ENCODE data around the gene ADAMTS12.
"Not testable (repeated sequence)": the region's sequence is repeated elsewhere in the genome, so short reads cannot be mapped to it uniquely, and the experiment has no call there.

Gene ADAMTS12

DNA sequence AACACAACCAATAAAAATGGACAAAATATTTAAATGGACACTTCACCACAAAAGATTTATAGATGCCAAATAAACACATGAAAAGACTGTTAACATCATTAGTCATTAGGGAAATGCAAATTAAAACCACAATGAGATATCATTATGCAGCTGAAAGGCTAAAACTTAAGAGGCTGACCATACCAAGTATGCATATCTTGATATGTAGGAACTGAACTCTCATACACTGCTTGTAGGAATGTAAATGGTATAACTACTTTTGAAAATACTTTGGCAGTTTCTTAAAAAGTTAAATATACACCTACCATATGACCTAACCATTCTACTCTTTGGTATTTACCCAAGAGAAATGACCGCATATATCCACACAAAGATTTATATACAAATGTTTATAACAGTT, 13.6 kb upstream of the ADAMTS12 start:
- no peak for DNase-seq

DNA sequence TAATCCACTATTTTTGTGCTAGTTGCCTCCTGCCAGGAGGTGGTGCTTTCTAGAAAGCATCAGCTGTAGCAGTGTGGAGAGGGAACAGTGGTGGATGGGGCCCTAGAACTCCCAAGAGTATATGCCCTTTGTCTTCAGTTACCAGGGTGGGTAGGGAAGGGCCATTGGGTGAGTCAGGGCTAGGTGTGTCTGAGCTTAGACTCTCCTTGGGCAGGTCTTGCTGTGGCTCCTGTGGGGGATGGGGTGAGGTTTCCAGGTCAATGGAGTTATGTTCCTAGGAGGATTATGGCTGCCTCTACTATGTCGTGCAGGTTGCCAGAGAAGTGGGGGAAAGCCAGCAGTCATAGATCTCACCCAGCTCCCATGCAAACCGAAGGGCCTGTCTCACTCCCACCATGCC, 11.3 kb upstream of the ADAMTS12 start:
- DNase-seq: no peak

DNA sequence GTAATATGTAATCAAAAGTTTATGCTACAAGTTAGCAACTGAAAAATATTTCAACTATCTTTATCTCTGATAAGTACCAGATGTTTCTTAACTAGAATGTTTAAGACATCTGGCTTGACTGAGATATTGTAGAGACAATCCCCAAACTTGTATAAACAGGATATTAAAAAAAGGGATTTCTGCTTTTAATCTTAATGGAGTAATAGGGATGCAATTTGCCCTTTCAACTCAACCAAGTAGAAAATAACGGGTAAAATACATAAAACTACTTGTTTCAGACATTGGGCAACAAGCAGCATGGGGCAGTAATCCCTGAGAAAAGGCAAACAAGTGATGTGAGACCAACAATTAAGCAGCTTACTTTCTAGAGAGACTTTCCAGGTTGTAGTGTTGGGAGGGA, 9.4 kb upstream of the ADAMTS12 start:
- DNase-seq: no peak

DNA sequence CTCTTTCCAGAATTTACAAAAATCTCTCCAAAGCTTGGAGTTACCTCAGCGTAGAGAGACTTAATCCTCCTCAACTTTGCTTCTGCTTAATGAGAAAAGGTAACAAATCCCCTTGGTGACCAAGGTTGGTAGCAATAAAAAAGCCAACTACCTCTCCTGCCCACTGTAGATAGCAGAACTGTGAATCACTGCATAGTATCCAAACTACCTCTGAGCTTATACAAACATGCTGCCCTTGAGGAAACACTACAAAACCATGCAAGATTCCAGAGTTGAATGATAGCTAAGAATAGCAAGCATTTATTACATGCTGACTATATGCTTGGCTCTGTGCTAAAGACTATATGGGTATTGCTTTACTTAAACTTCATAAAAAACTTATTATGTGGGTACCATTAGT, 2.8 kb upstream of the ADAMTS12 start:
- no peak for DNase-seq

DNA sequence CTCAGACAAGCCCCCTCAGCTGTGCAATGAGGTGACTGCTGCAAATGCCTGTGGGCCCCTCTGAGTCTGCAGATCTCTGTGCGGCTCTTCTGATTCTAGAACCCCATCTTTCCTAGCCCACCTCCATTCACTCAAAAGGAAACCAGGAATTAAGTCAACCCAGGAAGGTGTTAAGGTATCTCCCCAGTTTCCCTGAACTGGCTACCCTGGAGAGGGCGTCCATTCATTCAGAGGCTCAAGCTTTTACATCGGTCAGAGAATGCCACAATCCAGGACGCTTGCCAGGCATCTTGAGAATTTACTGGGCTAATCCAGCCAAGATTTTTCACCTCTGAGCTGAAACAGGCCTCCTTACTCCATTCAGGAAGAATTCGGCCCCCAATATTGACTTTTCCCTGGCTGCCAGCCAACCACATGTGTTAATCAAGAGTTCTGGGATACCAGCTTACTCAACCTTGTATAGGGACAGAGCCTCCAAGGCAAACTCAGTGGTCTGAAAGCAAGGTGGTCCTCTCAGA, 889 bp upstream of the ADAMTS12 start:
- no peak for DNase-seq

DNA sequence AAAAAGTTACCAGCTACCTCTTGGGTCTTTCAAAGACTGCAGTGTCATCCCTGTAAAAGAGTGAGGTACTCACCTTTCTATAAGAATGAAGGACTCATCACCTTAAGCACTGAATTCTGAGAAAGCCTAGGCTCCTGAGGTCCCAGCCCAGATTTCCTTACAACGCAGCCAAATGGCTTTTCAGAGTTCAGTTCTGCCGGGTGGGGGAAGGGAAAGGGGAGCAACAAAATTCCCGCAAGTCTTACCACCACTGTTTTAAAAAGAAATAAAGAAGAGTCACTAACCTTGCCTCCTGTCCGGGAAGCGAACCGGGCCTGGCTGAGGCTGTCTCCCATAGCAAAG, 373 bp downstream of the ADAMTS12 start:
- no peak for DNase-seq

DNA sequence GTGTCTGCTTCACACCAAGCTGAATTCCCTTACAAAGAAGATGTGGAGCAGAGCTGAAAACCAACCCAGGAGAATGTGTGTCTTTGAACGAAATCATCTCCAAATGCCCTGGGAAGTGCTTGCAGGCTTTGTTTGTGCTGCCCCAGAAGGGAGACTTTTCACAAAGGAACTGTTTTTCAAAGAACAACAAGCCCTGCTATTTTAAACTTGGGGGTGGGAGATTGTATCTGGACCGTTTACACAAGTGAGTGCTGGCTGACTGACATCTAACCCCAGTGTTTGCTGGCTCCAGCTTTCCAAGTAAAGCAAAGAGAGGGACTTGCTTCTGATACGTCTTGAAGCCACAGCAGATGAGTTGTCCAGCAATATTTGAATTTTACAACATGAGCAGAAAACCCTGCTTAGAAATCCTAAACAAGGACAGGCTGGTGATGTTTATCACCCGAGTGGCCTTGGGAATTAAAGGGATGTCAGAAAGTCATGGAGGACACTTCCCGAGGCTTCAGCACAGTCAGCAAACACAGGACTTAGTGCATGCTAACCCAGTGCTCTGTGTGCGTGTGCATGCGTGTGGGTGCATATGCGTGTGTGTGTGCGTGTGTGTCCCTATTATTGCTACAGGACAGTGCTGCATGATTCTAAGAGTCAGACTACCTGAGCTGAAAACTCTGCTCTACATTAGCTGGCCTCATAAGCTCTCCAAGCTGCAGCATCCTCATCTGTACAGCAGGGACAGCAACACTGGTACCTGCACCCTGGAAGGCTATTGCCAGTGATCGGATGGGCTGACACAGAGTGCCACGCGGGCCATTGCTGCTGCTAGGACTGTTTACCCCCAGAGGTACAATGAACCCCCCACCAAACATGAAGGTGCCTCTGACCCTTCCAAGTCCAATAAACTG, 1.4 kb downstream of the ADAMTS12 start:
- DNase-seq: no peak

DNA sequence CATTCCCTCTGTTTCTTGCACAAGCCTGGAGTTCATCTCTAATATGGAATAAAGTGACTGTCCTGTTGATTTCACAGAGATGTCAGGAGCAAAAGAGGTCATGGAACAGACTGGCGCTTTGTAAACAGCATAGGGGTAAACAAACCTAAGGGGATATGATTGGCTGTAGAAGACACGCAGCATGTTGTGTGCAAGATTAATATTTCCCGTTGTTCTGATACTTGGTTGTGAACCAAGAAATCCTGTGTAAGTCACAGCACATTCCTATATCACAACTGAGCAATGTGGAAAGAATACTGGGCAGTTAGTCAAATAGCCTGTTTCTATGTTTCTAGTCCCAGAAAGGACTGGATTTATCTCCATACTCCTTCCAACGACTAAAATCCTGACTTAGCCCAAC, 3.2 kb downstream of the ADAMTS12 start:
- no peak for DNase-seq

DNA sequence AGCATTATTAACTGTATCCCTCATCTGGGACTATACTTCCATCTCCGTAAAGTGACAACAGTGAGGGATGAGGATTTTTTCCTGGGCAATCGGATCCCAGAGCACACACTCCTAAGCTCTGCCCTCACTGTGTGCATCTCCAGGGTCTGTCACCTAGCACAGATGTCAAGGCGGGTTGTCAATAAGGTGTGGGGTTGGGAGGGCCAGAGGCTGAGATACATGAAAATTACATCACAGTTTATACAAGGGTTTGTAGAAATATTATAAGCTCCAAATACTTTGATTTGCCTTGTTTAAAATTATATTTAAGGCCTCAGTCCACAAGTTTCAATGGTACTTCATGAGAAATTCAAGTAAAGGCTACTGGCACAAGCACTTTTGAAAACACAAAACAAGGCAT, 4.5 kb downstream of the ADAMTS12 start:
- no peak for DNase-seq

DNA sequence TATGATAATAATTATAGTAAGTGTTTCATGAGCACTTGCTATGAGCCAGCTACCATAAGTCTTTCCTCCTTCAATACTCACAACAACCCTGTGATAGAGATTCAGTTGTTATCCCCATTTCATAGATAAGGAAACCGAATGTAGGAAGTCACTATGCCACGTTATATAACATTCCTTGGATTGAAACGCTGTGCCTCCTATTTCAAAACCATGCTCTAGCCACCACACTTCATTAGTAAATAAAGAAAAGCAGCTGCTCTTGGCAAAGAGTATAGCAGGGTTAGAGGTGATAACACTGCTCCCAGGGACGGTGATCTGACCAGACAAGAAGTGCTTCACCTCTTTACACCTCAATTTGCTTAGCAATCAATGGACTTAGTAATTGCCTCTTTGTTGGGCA, 5.5 kb downstream of the ADAMTS12 start:
- DNase-seq: no peak

DNA sequence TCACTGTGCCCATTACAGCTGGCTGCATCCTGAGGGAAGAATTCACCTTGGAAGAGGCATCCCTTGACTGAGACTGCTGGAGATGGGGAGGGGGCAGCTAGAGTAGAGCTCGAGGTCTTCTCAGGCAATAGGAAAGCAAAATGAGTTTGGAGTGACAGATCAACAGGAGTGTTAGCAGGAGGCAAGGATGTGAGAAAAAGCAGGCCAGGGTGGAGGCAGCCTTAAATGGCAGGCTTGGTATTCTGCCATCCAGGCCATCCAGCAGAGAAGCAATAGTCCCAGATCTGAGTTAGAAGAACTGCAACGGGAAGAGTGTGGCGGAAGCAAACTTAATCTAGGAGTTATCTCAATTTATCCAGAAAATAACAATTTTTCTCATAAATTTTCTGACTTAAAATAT, 6.1 kb downstream of the ADAMTS12 start:
- no peak for DNase-seq

DNA sequence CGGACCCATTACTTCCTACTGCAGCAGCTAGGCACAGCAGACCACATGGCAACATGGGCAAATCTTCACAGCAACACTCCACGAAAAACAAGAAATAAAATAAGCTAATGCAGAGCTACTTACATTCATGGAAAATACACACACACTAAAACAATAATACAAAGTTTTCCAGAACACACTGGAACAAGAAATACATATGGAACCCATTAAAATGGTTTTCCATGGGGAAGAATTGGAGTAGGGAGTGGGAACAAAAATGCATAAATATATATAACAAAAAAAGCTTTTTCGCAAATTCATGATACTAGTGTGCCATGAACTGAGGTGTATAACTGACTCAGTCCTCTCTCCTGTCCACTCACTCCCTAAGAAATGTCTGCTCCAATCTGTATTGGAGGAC, 8.3 kb downstream of the ADAMTS12 start:
- no peak for DNase-seq

DNA sequence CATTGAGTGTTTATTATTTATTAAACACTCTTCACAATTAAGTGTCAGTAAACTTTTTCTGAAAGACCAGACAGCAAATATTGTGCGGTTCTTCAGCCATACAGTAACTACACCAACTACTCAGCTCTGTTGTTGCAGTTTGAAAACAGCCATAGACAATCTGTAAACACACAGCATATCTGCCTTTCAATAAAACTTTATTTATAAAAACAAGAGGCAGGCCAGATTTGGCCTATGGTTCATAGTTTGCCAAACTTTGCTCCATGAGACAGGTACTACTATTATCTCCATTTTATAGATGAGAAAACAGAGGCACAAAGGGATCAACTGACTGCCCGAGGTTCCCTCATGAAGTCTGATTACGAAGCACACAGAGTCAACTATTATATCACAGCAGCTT, 11.5 kb downstream of the ADAMTS12 start:
- DNase-seq: no peak

DNA sequence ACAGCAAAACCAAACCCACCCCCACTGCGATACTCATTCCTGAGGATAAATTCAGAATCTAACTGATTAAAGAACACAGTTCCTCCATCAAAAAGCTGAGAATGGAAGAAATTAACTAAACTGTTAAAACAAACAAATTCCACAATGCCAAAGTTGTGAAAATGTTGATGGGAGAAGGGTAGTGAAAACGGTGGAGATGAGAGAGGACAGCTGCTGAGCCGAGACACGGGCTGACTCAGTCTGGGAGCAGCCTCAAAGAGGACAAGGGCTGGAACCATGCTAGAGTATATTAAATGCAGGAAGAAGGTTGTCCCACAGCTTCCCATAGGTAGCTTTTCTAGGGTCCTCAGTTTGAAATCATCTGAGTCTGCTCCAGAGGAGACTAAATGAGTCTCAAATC, 14.3 kb downstream of the ADAMTS12 start:
- no peak for DNase-seq

DNA sequence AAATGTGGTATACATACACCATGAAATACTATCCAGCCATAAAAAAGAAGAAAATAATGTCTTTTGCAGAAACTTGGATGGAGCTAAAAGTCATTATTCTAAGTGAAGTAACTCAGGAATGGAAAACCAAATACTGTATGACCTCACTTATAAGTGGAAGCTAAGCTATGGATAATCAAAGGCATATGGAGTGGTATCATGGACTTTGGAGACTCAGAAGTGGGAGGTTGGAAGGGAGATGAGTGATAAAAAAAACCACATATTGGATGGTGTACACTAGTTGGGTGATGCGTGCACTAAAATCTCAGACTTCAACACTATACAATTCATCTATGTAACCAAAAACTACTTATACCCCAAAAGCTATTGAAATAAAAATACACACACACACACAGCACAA, 24.5 kb downstream of the ADAMTS12 start:
- no peak for DNase-seq

DNA sequence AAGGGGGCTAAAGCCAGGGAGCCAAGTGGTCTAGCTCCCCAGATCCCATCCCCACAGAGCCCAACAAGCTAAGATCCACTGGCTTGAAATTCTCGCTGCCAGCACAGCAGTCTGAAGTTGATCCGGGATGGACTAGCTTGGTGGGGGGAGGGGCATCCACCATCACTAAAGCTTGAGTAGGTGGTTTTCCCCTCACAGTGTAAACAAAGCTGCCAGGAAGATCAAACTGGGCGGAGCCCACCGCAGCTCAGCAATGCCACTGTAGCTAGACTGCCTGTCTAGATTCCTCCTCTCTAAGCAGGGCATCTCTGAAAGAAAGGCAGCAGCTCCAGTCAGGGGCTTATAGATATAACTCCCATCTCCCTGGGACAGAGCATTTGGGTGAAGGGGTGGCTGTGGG, 32.6 kb downstream of the ADAMTS12 start:
- not testable (repeated sequence) for DNase-seq

DNA sequence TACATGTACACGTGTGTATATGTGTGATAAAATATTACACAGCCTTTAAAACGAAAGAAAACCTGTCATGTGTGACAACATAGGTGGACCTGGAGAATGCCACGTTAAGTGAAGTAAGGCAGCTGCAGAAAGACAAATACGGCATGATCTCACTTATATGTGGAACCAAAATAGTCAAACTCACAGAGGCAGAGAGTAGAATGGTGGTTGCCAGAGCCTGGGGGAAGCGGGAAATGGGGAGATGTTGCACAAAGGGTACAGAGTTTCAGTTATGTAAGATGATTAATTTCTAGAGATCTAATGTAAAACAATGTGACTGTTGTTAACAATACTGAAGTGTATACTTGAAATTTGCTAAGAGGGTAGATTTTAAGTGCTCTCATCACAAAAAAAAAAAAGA, 34.8 kb downstream of the ADAMTS12 start:
- no peak for DNase-seq

DNA sequence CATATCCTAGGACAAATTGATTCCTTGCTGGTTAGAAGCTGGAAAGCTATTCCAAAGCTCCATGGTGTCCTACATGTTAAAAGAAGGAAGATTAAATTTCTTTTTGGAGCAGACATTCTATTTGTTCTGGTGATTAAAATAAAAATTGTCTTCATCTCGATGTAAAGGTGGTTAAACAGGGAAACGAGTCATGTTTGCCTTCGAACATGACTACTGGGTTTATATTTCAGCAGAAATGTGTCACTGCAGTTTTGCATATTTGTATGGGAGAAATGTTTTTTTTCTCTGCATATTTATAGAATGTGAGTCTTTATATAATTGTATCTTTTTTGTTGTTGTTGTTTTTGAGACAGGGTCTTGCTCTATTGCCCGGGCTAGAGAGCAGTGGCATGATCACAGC, 36.4 kb downstream of the ADAMTS12 start:
- no peak for DNase-seq

DNA sequence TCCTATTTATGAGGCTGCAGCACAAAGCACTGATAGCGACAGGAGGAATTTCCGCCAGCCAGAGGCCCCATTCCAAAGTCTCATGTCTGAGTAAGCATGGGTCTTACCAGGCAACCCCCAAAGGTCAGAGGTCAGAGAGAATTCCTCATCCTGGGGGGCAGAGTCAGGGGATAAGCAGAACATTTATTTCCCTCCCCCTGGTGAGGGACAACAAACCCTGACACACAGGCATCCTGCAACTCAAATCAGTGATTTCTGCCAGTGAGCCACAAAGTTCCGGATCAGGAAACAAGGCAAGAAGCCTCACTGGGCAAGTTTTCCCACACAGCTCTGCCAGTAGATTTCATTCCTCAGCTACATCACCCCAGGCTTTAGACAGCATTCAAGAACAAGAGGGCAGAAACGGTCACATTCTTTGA, 37.0 kb downstream of the ADAMTS12 start:
- DNase-seq: no peak

DNA sequence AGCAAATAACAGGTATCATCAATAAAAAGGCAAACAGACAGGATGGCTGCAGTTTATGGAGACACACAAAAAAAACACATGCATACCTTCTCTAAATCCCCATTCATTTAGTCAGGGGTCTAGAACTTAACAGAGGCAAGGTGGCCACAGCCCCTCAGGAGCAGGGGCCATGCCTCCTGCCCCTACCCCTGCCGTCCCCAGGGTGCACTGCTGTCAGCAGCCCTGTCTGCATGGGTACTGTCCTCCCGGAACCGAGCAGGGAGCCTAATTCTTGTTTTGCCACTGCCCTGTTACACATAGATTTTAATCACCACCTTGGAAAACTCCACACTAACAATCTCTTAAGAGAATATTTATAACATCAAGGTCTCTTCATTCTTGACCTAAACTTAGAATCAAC, 39.0 kb downstream of the ADAMTS12 start:
- no peak for DNase-seq

DNA sequence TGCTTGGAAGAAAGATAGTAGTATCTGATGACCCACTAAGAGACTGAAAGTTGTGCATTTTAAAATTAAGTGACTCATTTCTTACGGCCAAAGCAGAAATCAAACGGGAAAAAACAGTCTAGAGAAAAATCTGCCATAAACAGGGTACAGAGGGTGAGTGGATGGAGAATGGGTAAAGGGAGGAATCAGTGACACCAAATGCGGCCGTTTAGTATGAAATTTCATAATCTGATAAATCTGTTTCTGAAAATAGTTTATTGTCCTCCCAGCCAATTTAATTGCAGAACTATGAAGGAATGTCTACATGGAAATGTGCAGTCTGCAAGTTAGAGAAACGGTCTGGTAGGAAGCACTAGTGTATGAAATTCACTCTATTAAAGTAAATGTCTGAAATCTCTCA, 39.5 kb downstream of the ADAMTS12 start:
- DNase-seq: no peak

DNA sequence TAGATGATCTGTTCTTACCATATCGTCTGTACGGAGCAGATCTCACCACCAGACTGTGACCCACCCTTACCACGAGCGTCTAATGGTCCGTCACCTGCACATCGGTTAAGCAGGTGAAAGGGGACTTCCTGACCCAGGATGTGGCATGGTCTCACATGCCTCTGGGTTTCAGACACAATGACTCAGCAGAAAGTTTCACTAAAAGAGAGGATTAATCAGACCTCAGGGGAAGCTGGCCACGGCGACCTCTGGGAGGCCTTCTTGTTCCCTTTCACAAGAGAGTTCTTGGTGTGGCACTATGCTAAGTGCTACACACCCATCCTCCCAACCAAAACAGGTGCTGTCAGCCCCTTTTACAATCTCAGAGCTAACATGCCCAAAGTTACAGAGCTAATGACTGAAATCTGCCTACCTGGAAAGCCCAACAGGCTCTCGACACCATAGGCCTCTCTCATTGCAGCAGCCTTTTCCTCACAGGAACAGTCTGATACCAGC, 41.6 kb downstream of the ADAMTS12 start:
- no peak for DNase-seq

DNA sequence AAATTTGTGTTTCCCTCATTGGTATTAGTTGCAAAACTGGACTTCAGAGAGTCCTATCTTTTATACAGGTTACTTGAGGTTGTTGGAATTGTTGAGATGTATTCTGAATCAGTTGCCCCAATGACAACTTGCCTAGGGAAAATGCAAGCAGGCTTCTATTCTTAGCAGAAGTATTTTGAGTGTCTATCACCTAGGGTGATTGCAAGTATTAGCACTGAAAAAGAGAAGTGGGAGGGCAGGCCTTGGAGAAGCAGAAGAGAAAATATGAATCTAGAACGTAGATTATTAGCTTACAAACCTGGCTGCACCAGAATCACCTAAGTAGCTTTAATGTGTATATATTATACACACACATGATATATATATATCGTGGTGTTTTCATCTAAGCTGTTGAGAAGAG, 43.2 kb downstream of the ADAMTS12 start:
- no peak for DNase-seq

DNA sequence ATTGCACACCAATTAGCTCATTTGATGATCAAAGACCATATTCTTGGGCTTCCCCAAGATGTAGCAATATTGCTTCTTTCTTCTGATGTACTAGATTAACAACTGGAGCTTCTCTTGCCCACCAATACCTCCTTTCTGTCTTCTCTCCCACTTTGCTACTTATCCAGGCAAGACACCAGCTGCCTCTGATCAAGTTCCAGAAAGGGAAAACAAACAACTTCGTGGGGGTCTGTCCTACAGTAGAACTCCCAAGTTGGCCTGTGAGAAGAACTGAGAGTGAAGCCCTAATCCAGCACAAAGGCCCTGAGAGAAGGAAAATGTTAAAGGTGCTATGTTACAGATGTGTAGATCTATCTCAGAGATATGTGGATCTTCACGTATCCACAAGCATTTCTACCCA, 44.9 kb downstream of the ADAMTS12 start:
- DNase-seq: no peak

DNA sequence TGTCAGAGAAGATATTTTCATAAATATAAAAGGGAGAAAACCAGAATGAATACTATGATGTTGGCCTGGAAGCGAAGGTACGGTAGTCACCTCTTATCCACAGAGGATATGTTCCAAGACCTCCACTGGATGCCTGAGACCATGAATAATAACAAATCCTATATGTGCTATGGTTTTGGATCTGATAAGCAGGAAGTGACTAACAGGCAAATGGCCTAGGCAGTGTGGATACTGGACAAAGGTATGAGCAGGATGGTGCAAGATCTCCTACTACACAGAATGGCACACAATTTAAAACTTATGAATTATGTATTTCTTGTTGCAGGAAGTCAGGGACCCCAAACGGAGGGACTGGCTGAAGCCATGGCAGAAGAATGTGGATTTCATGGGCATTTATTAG, 48.2 kb downstream of the ADAMTS12 start:
- no peak for DNase-seq
